HepG2 (cell line): Measurements from ENCODE around the gene CNTD1. TPM values are rescaled to one million over a fixed set of nuclear protein-coding genes. Genes with fewer than 3 reads are reported as not detected.

Experiments
- BRCA1 ChIP-seq: sonication (generic); formaldehyde crosslinking; IDR thresholded peaks from 2 replicates; pipeline ENCODE4 v1.4.0; 2020; ENCODE audit warnings: missing genetic modification reagents
- CHCHD3 ChIP-seq: sonication (generic); formaldehyde crosslinking; IDR thresholded peaks from 2 replicates; pipeline ENCODE4 v1.8.0; 2022; ENCODE audit warnings: mild to moderate bottlenecking, missing genetic modification reagents, moderate library complexity
- E2F5 ChIP-seq: sonication (generic); formaldehyde crosslinking; conservative IDR thresholded peaks from 2 replicates; pipeline ENCODE4 v1.4.0; 2020; ENCODE audit warnings: missing genetic modification reagents
- GATAD1 ChIP-seq: IDR thresholded peaks from 2 replicates; pipeline ENCODE4 v1.6.1; 2016; ENCODE audit warnings: missing genetic modification reagents, missing compliant biosample characterization
- HNRNPH1 ChIP-seq: fragments of 200-400 bp; formaldehyde crosslinking; optimal IDR thresholded peaks from 2 replicates; pipeline ENCODE3; 2017; ENCODE audit warnings: mild to moderate bottlenecking, low read depth, low read length
- HOXD1 ChIP-seq: sonication (generic); formaldehyde crosslinking; IDR thresholded peaks from 2 replicates; pipeline ENCODE4 v1.5.0; 2020; ENCODE audit warnings: missing genetic modification reagents
- MLLT10 ChIP-seq: sonication (generic); formaldehyde crosslinking; IDR thresholded peaks from 2 replicates; pipeline ENCODE4 v1.4.0; 2020; ENCODE audit warnings: missing genetic modification reagents
- NR1H2 ChIP-seq: sonication (generic); formaldehyde crosslinking; IDR thresholded peaks from 2 replicates; pipeline ENCODE4 v1.8.1; 2022; ENCODE audit warnings: low read depth, missing genetic modification reagents, borderline replicate concordance
- PBX2 ChIP-seq: IDR thresholded peaks from 2 replicates; pipeline ENCODE4 v1.6.1; 2016; ENCODE audit warnings: control low read depth
- SKIL ChIP-seq: sonication (generic); formaldehyde crosslinking; IDR thresholded peaks from 2 replicates; pipeline ENCODE4 v1.8.0; 2022; ENCODE audit warnings: missing genetic modification reagents, mild to moderate bottlenecking, moderate library complexity, borderline replicate concordance
- SP2 ChIP-seq: sonication (generic); formaldehyde crosslinking; IDR thresholded peaks from 2 replicates; pipeline ENCODE4 v1.5.1; 2020; ENCODE audit warnings: mild to moderate bottlenecking, missing genetic modification reagents
- TAF15 ChIP-seq: fragments of 200-400 bp; formaldehyde crosslinking; IDR thresholded peaks from one replicate; pipeline ENCODE4 v1.6.1; 2018; ENCODE audit warnings: mild to moderate bottlenecking, low read depth, low read length; ENCODE audit not compliant: poor library complexity, severe bottlenecking
- TCF12 ChIP-seq, 2 experiments: fragments of 450-650 bp in 1 of 2; sonication (generic) in 1 of 2; formaldehyde crosslinking in 1 of 2; IDR thresholded peaks; 2 replicates each; pipeline versions ENCODE4 v1.6.1 to v1.8.0; 2017 to 2022; ENCODE audit warnings: antibody characterized with exemption in 1 of 2, mild to moderate bottlenecking in 1 of 2, missing genetic modification reagents in 1 of 2, moderate library complexity in 1 of 2
- THAP7 ChIP-seq: sonication (generic); formaldehyde crosslinking; IDR thresholded peaks from 2 replicates; pipeline ENCODE4 v1.8.1; 2023; ENCODE audit warnings: mild to moderate bottlenecking, missing genetic modification reagents
- THYN1 ChIP-seq: sonication (generic); formaldehyde crosslinking; IDR thresholded peaks from 2 replicates; pipeline ENCODE4 v1.8.1; 2023; ENCODE audit warnings: low read depth, mild to moderate bottlenecking, moderate library complexity, missing genetic modification reagents, borderline replicate concordance
- ZMYM3 ChIP-seq: sonication (generic); formaldehyde crosslinking; IDR thresholded peaks from 2 replicates; pipeline ENCODE4 v1.5.1; 2020; ENCODE audit warnings: mild to moderate bottlenecking, missing genetic modification reagents
- ZMYM4 ChIP-seq: sonication (generic); formaldehyde crosslinking; IDR thresholded peaks from 2 replicates; pipeline ENCODE4 v1.8.1; 2023; ENCODE audit warnings: mild to moderate bottlenecking, missing genetic modification reagents
- ZNF225 ChIP-seq: sonication (generic); formaldehyde crosslinking; IDR thresholded peaks from 2 replicates; pipeline ENCODE4 v1.4.0; 2020; ENCODE audit warnings: mild to moderate bottlenecking, missing genetic modification reagents
- ZNF660 ChIP-seq: sonication (generic); formaldehyde crosslinking; IDR thresholded peaks from 2 replicates; pipeline ENCODE4 v1.5.1; 2020; ENCODE audit warnings: mild to moderate bottlenecking, low read depth, missing genetic modification reagents, borderline replicate concordance
- ZXDC ChIP-seq: sonication (generic); formaldehyde crosslinking; IDR thresholded peaks from 2 replicates; pipeline ENCODE4 v1.5.0; 2020; ENCODE audit warnings: mild to moderate bottlenecking, missing genetic modification reagents
- polyA plus RNA-seq, 8 experiments: library from polyadenylated mRNA; depleted of rRNA in 3 of 8; stranded (reverse) in 7 of 8; unstranded in 1 of 8; fragments of >200 nt; fragmentation: Illumina TruSeq in 4 of 8; extraction: Trizol in 4 of 8; gene quantifications; 2 replicates each; pipeline versions ENCODE4 v1.2.1 to v1.2.3, GENCODE V29; 2011 to 2016; ENCODE audit warnings: low read depth in 4 of 8, missing spikeins in 1 of 8, mixed read lengths in 1 of 8; ENCODE audit not compliant: insufficient read depth in 1 of 8
- total RNA-seq, 5 experiments: library from RNA; depleted of rRNA; stranded (reverse); fragments of >200 nt; fragmentation: Illumina TruSeq; extraction: Trizol; gene quantifications; 2 replicates each; pipeline ENCODE4 v1.2.3, GENCODE V29; 2016; ENCODE audit warnings: low read depth in 1 of 5

Gene CNTD1
- total and polyA plus RNA-seq, 2 of the 13 experiments (the other 11 are each of a cell fraction or from before 2014, with no cell fraction given) = 0.11 to 0.15 TPM

- TF ChIP-seq E2F5 (CRISPR knock-in tag) (no peak; the same call in 1 of the 2 replicates), TAF15 (no peak), ZXDC (CRISPR knock-in tag) (0 out of 2 replicates have a peak, but pooled peaks have one; percentile 70), ZMYM4 (CRISPR knock-in tag) (peak; percentile 61; the same call in 1 of the 2 replicates), ZNF660 (CRISPR knock-in tag) (no peak), SKIL (CRISPR knock-in tag) (peak; percentile 91), ZMYM3 (CRISPR knock-in tag) (peak; percentile 54; the same call in 1 of the 2 replicates), HOXD1 (CRISPR knock-in tag) (no peak), THYN1 (no peak), PBX2 (0 out of 2 replicates have a peak, but pooled peaks have one; percentile 4), BRCA1 (CRISPR knock-in tag) (no peak), GATAD1 (peak; percentile 74; the same call in 1 of the 2 replicates), THAP7 (0 out of 2 replicates have a peak, but pooled peaks have one; percentile 15), SP2 (CRISPR knock-in tag) (peak; percentile 53), HNRNPH1 (peak; percentile 60), NR1H2 (CRISPR knock-in tag) (no peak), ZNF225 (no peak), CHCHD3 (CRISPR knock-in tag) (peak; percentile 85; the same call in 1 of the 2 replicates), TCF12 (IDR thresholded peaks at IDR 0.05) (no peak), TCF12 (CRISPR knock-in tag; IDR thresholded peaks at IDR 0.05) (peak; percentile 92), MLLT10 (no peak)
Measured at GRCh38 chr17:42779936-42780850, 18.5 kb upstream of the CNTD1 start, which contains the start of gene WNK4 (continued).
